PC-3 (cell line): ENCODE measurements around the gene ZCCHC14.
"Not testable (repeated sequence)": the region's sequence is repeated elsewhere in the genome, so short reads cannot be mapped to it uniquely, and the experiment has no call there.

Source experiments
- EZH2phosphoT487 ChIP-seq: fragments of 300-600 bp; sonication (generic); IDR thresholded peaks from 2 replicates; pipeline ENCODE4 v1.6.1; 2018; ENCODE audit warnings: mild to moderate bottlenecking, antibody characterized with exemption, low read length, borderline replicate concordance
- TF ChIP-seq, protein P1 (sequence below): fragments of 300-600 bp; sonication (generic); conservative IDR thresholded peaks from 2 replicates; pipeline ENCODE4 v1.5.1; 2017; ENCODE audit warnings: antibody characterized with exemption, low read depth, mild to moderate bottlenecking, low read length

DNA sequence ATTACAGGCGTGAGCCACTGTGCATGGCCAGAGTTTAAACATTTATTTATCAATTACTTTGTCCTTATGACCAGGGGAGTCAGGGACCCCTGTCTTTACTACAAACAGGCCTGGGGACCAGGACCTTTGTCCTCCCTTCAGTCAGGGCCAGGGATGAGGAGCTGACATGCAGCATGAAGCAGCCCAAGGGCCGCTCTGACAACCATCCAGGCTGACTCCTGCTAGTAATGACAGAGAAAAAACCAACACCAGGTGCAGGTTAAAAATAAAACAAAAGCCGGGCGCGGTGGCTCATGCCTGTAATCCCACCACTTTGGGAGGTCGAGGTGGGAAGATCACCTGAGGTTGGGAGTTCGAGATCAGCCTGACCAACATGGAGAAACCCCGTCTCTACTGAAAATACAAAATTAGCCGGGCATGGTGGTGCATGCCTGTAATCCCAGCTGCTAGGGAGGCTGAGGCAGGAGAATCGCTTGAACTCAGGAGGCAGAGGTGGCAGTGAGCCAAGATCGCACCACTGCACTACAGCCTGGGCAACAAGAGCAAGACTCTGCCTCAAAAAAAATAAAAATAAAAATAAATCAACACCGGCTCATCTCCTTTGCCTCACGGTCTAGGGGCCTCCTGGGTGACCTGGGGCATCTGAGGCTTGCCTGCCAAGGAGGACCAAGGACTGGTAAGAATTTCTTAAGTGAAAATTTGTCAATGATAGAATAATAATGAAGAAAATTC, 129.8 kb downstream of the ZCCHC14 start:
- TF ChIP-seq, protein P1, sequence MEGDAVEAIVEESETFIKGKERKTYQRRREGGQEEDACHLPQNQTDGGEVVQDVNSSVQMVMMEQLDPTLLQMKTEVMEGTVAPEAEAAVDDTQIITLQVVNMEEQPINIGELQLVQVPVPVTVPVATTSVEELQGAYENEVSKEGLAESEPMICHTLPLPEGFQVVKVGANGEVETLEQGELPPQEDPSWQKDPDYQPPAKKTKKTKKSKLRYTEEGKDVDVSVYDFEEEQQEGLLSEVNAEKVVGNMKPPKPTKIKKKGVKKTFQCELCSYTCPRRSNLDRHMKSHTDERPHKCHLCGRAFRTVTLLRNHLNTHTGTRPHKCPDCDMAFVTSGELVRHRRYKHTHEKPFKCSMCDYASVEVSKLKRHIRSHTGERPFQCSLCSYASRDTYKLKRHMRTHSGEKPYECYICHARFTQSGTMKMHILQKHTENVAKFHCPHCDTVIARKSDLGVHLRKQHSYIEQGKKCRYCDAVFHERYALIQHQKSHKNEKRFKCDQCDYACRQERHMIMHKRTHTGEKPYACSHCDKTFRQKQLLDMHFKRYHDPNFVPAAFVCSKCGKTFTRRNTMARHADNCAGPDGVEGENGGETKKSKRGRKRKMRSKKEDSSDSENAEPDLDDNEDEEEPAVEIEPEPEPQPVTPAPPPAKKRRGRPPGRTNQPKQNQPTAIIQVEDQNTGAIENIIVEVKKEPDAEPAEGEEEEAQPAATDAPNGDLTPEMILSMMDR = not testable (repeated sequence)
- not testable (repeated sequence) for TF ChIP-seq EZH2phosphoT487
